Endothelial cell of umbilical vein (primary cell): ENCODE results near the gene CABYR. TPM values are rescaled to one million over a fixed set of nuclear protein-coding genes. Genes with fewer than 3 reads are reported as not detected.

Source experiments
- BruUV-seq: library from RNA; stranded (reverse); fragments of 400-500 nt; replicated peaks from 2 replicates; lab custom pipeline; 2021; lab: Mats Ljungman, UMichigan
- CTCF ChIA-PET: fragments of 300-600, 350-600 bp; sonication (Branson Sonifier 250); formaldehyde crosslinking; loops from one replicate; lab custom pipeline; 2021; ENCODE audit warnings: antibody characterized with exemption, inconsistent platforms; lab: Charles Lee
- POLR2A ChIA-PET: fragments of 300-600, 350-600 bp; sonication (Branson Sonifier 250); formaldehyde crosslinking; loops from one replicate; lab custom pipeline; 2021; ENCODE audit warnings: antibody characterized with exemption, inconsistent platforms; lab: Charles Lee
- DNase-seq: peaks from one replicate; pipeline ENCODE4 v3.0.0-alpha.2; 2011; ENCODE audit warnings: low read depth, low spot score
- FAIRE-seq: peaks from 2 replicates; lab custom pipeline; 2011; peaks lifted over from hg19 to GRCh38; lab: Jason Lieb, UNC
- H2AFZ ChIP-seq: 2 replicates; pipeline ENCODE4 v1.6.0; 2012; ENCODE audit warnings: low read depth, low read length, control low read depth, inconsistent platforms
- H3K27ac ChIP-seq: 2 replicates; pipeline ENCODE4 v1.5.1; 2011; ENCODE audit warnings: low read depth, mild to moderate bottlenecking, control low read depth, low read length, moderate library complexity; ENCODE audit not compliant: insufficient read depth
- H3K27me3 ChIP-seq, 2 experiments: 2 replicates each; pipeline versions ENCODE4 v1.6.0 to v1.6.1; 2011; ENCODE audit warnings: low read length in 2 of 2, mixed read lengths in 1 of 2; ENCODE audit not compliant: control insufficient read depth in 2 of 2, insufficient read depth in 2 of 2
- H3K36me3 ChIP-seq, 2 experiments: 2 replicates in 1 of 2; 3 replicates in 1 of 2; pipeline ENCODE4 v1.5.1; 2011; ENCODE audit warnings: low read length in 2 of 2, mild to moderate bottlenecking in 1 of 2, moderate library complexity in 1 of 2; ENCODE audit not compliant: control insufficient read depth in 2 of 2, insufficient read depth in 2 of 2; ENCODE audit errors: extremely low read depth in 1 of 2
- H3K4me1 ChIP-seq: 3 replicates; pipeline ENCODE4 v1.5.1; 2011; ENCODE audit warnings: mild to moderate bottlenecking, low read length; ENCODE audit not compliant: control insufficient read depth, insufficient read depth; ENCODE audit errors: extremely low read depth
- H3K4me2 ChIP-seq: 2 replicates; pipeline ENCODE4 v1.6.1; 2011; ENCODE audit warnings: low read length, control low read depth, mixed read lengths; ENCODE audit not compliant: insufficient read depth
- H3K4me3 ChIP-seq, 3 experiments: fragments of 200-600 bp in 1 of 3; sonication (generic), shearing (Covaris generic) in 1 of 3; replicated peaks in 1 of 3; 2 replicates each; pipeline ENCODE4 v1.5.1; 2011 to 2016; ENCODE audit warnings: control low read depth in 3 of 3, low read length in 3 of 3, mild to moderate bottlenecking in 2 of 3, inconsistent platforms in 1 of 3, low read depth in 1 of 3, moderate library complexity in 1 of 3; ENCODE audit not compliant: insufficient read depth in 1 of 3
- H3K79me2 ChIP-seq: 2 replicates; pipeline ENCODE4 v1.6.0; 2012; ENCODE audit warnings: low read length, inconsistent platforms; ENCODE audit not compliant: control insufficient read depth, insufficient read depth
- H3K9ac ChIP-seq: replicated peaks from 2 replicates; pipeline ENCODE3; 2011; ENCODE audit warnings: low read length, control low read depth; ENCODE audit not compliant: insufficient read depth; ENCODE audit errors: extremely low read depth
- H3K9me1 ChIP-seq: replicated peaks from 3 replicates; pipeline ENCODE4 v1.6.0; 2011; ENCODE audit warnings: mild to moderate bottlenecking, low read length; ENCODE audit not compliant: control insufficient read depth, insufficient read depth; ENCODE audit errors: extremely low read depth
- H3K9me3 ChIP-seq: replicated peaks from 2 replicates; pipeline ENCODE4 v1.5.1; 2012; ENCODE audit warnings: low read length, inconsistent platforms; ENCODE audit not compliant: control insufficient read depth, insufficient read depth
- H4K20me1 ChIP-seq: replicated peaks from 2 replicates; pipeline ENCODE3; 2011; ENCODE audit warnings: mild to moderate bottlenecking, low read length; ENCODE audit not compliant: control insufficient read depth, insufficient read depth; ENCODE audit errors: extremely low read depth
- EZH2 ChIP-seq: IDR thresholded peaks from 2 replicates; pipeline ENCODE4 v1.6.1; 2012; ENCODE audit warnings: borderline replicate concordance, low read depth, mild to moderate bottlenecking, moderate library complexity, low read length, inconsistent platforms; ENCODE audit not compliant: severe bottlenecking
- FOS ChIP-seq: IDR thresholded peaks from 2 replicates; pipeline ENCODE4 v1.6.1; 2011; ENCODE audit warnings: mild to moderate bottlenecking, low read length, moderate library complexity, borderline replicate concordance; ENCODE audit not compliant: insufficient read depth
- GATA2 ChIP-seq: IDR thresholded peaks from 2 replicates; pipeline ENCODE4 v1.7.0; 2011; ENCODE audit warnings: low read depth, mild to moderate bottlenecking, moderate library complexity, mixed read lengths, low read length; ENCODE audit not compliant: insufficient read length, insufficient read depth
- JUN ChIP-seq: IDR thresholded peaks from 2 replicates; pipeline ENCODE4 v1.6.1; 2011; ENCODE audit warnings: borderline replicate concordance, low read depth; ENCODE audit not compliant: insufficient read length, insufficient read depth
- MYC ChIP-seq: IDR thresholded peaks from one replicate; pipeline ENCODE4 v1.6.1; 2011; ENCODE audit warnings: mild to moderate bottlenecking, low read depth, low read length
- POLR2A ChIP-seq: IDR thresholded peaks from 2 replicates; pipeline ENCODE4 v1.6.1; 2012; ENCODE audit warnings: low read depth, mild to moderate bottlenecking, control low read depth, low read length
- POLR2AphosphoS5 ChIP-seq: IDR thresholded peaks from 2 replicates; pipeline ENCODE4 v1.6.1; 2012; ENCODE audit warnings: low read depth, mild to moderate bottlenecking, control low read depth, low read length, moderate library complexity; ENCODE audit not compliant: insufficient read depth
- dilution Hi-C: fragments of 300-500 bp; cut with MboI; formaldehyde crosslinking; loops from one replicate; pipeline ENCODE4 v1.15.0; 2019; ENCODE audit warnings: low sequenced_read_pairs; ENCODE audit not compliant: extremely low pct_ligation_motif_present
- intact Hi-C: fragments of 100-400 bp; cut with micrococcal nuclease; formaldehyde crosslinking; loops from one replicate; pipeline ENCODE4 v1.10.0; 2022
- polyA plus RNA-seq, 4 experiments: library from polyadenylated mRNA; depleted of rRNA in 3 of 4; stranded (reverse) in 3 of 4; unstranded in 1 of 4; fragments of >200 nt; gene quantifications; 2 replicates each; pipeline versions ENCODE4 v1.2.1 to v1.2.3, GENCODE V29; 2011 to 2012; ENCODE audit warnings: missing spikeins in 1 of 4
- total RNA-seq: library from RNA; stranded (reverse); gene quantifications from 2 replicates; pipeline ENCODE4 v1.2.3, GENCODE V29; 2021
- TF ChIP-seq, protein P1 (sequence below): IDR thresholded peaks from 2 replicates; pipeline ENCODE4 v1.6.1; 2011; ENCODE audit not compliant: insufficient read depth, insufficient read length
- TF ChIP-seq, protein P2 (sequence below), 2 donors: IDR thresholded peaks; 1 replicate in 1 of 2; 2 replicates in 1 of 2; pipeline ENCODE4 v1.5.1; 2011; ENCODE audit warnings: low read length in 2 of 2, mild to moderate bottlenecking in 2 of 2, moderate library complexity in 2 of 2, control low read depth in 1 of 2, inconsistent platforms in 1 of 2, low read depth in 1 of 2; ENCODE audit not compliant: insufficient read depth in 1 of 2; ENCODE audit errors: extremely low read depth in 1 of 2

The CABYR gene
- total and polyA plus RNA-seq, 2 donors (not counting 3 experiments of a cell fraction or from before 2014, with no cell fraction given), result 3.9 to 8.9 TPM

DNA sequence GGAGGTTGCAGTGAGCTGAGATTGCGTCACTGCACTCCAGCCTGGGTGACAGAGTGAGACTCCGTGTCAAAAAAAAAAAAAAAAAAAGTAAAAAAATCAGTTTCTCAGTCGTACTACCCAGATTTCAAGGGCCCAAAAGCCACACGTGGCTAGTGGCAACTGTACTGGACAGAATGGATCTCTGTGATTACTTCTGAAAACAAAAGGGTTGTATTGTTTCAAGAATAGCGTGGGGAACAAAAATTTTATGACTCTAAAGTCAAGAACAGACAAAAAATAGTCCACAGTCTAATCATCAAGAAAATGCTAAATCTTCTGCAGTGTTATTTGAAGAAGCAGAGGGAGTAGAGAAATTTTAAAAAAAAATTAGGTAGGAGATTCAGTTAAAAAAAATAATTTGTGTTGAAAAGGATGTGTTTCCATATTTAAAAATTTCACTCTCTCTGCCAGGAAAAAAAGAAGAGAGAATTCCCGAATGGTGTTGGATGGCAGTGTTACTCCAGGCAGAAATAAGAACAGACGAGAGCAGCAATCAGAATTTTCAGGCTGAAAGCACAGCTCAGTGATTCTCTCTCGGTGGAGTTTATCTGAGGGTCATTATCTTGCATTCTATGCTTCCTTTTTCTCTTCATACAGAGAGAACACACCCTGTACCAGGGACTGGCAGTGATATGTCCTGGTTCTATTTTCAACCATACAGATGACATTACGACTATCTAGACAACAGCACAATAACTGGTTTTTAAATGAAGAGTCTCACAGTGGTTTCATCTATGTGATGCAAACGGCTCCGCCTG, 61.8 kb downstream of the CABYR start:
- TF ChIP-seq JUN (no peak), FOS (no peak)
- FAIRE-seq, result no peak
- Histone ChIP-seq H3K27ac (no peak overlapping the region), H3K9ac (no peak overlapping the region), H3K4me3 (no peak overlapping the region), H3K4me1 (no peaks in the 10 kb centered on the region), H3K27me3 (no peaks in the 10 kb centered on the region), H3K4me2 (no peak overlapping the region), H2AFZ (no peak overlapping the region), H3K36me3 (no peaks in the 10 kb centered on the region), H4K20me1 (no peaks in the 10 kb centered on the region), H3K79me2 (no peaks in the 10 kb centered on the region), H3K9me1 (no peaks in the 10 kb centered on the region), H3K9me3 (no peaks in the 10 kb centered on the region)
- POLR2A ChIA-PET, result no interaction called here
- dilution Hi-C loops (no loop called here), intact Hi-C loops (no loop called here)
- no TSS peak for BruUV-seq
- DNase-seq, result no peak
- CTCF ChIA-PET, result interaction anchor here (2.1 to 2.7 kb wide), 2 partner anchors 8 to 24 kb away, joined by 10 to 12 read pairs; no protein-coding TSS in a partner anchor

DNA sequence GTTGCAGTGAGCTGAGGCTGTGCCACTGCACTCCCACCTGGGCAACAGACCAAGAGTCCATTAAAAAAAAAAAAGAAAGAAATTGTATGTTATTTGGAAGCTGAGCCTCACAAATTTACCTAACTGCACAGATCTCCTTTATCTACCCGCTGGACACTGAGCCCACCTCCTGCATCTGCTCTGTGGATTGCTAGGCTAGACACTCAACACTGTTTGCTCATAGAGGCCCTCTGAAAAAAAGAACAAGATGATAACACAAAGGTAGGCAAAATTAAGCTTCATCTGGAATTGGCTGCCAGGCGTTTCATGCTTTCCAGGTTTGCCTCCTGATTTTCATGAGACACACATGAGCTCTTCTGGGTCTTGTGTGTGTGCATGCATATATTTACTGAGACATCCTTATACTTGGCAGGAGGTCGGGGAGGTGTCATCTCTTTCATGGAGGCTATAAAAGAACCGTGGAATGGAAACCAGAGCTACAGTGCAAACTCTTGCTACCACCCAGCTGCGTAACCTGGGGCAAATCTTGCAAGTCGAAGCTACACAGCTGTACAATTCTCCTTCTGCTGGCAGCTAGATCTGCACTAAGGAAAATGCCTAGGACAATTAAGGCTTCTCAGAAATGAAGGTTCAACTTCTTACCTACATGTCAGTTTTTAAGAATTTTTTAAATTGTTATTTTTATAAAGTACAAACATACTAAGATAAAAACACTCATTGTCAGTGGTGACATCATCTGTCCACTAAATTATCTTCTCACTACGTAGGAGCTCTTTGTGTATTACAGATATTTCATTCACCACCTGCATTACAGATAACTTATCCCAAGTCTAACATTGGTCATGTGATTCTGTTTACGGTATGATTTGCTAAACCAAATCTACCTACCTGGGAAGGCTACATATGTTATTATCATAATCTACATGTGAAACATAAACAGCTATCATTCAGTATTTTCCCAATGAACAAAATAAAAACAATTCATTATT, 63.1 kb downstream of the CABYR start:
- intact Hi-C loops (no loop called here), dilution Hi-C loops (no loop called here)
- Histone ChIP-seq H4K20me1 (no peaks in the 10 kb centered on the region), H3K4me2 (no peak overlapping the region), H2AFZ (no peak overlapping the region), H3K9me3 (no peaks in the 10 kb centered on the region), H3K4me1 (no peaks in the 10 kb centered on the region), H3K27ac (no peak overlapping the region), H3K27me3 (no peaks in the 10 kb centered on the region), H3K9ac (no peak overlapping the region), H3K4me3 (no peak overlapping the region), H3K9me1 (no peaks in the 10 kb centered on the region), H3K36me3 (no peaks in the 10 kb centered on the region), H3K79me2 (no peaks in the 10 kb centered on the region)
- TF ChIP-seq, protein P1, sequence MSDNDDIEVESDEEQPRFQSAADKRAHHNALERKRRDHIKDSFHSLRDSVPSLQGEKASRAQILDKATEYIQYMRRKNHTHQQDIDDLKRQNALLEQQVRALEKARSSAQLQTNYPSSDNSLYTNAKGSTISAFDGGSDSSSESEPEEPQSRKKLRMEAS, result no peak
- TF ChIP-seq, protein P2, sequence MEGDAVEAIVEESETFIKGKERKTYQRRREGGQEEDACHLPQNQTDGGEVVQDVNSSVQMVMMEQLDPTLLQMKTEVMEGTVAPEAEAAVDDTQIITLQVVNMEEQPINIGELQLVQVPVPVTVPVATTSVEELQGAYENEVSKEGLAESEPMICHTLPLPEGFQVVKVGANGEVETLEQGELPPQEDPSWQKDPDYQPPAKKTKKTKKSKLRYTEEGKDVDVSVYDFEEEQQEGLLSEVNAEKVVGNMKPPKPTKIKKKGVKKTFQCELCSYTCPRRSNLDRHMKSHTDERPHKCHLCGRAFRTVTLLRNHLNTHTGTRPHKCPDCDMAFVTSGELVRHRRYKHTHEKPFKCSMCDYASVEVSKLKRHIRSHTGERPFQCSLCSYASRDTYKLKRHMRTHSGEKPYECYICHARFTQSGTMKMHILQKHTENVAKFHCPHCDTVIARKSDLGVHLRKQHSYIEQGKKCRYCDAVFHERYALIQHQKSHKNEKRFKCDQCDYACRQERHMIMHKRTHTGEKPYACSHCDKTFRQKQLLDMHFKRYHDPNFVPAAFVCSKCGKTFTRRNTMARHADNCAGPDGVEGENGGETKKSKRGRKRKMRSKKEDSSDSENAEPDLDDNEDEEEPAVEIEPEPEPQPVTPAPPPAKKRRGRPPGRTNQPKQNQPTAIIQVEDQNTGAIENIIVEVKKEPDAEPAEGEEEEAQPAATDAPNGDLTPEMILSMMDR (IDR thresholded peaks at IDR 0.05; ENCODE audit: extremely low read depth in 1 of 2, insufficient read depth in 1 of 2, low read depth in 1 of 2, low read length in 2 of 2), result no peak
- TF ChIP-seq POLR2A (no peak), FOS (no peak), JUN (no peak), POLR2AphosphoS5 (no peak), MYC (no peak), GATA2 (no peak), EZH2 (no peak)
- FAIRE-seq (no peak), DNase-seq (no peak)
- no TSS peak for BruUV-seq
- CTCF ChIA-PET, result interaction anchor here (1.3 to 2.7 kb wide), 5 partner anchors 10 to 26 kb away, joined by 3 to 12 read pairs (median 5); no protein-coding TSS in a partner anchor
- POLR2A ChIA-PET, result no interaction called here
